ENCODE results near the gene RECK. TPM values are rescaled to one million over a fixed set of nuclear protein-coding genes. Genes with fewer than 3 reads are reported as not detected.

Gene RECK
- total RNA-seq, 5 donors from 2014 or later (not counting 1 experiment from before 2014, with no cell fraction given): 8.9 to 11.4 (median 9.9) TPM

DNA sequence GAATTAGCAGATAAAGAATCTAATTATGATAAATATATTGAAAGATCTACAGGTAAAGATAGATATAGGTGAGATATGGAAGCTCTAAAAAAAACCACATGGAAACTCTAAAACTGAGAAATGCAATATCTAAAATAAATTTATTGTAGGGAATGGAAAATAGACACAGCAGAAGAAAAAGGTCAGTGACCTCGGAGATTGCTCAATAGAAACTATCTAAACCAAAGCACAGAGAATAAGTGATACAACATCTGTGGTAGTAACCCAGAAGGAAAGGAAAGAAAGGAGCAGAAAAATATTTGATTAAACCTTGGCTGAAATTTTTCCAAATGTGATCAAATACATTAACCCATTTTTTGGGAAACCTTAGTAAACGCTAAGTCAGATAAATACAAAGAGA is 56.7 kb downstream of the RECK start:
- Mint-ChIP-seq H3K27ac (peak overlapping the region in 1 of 2 donors; percentile 91), H3K4me3 (no peak overlapping the region), H3K27me3 (no peaks in the 10 kb centered on the region), H3K9me3 (no peaks in the 10 kb centered on the region), H3K36me3 (peaks cover 3% of the 10 kb centered on the region), H3K4me1 (peaks cover 16 to 19% (median 18%) of the 10 kb centered on the region in 3 donors)
- no peaks in the 10 kb centered on the region for H3K36me3 ChIP-seq (ENCODE audit: control insufficient read depth in 2 of 2, extremely low read depth in 1 of 2, insufficient read depth in 1 of 2, low read length in 1 of 2)
- H3K4me3 ChIP-seq (ENCODE audit: control insufficient read depth in 1 of 2, extremely low read depth in 1 of 2, low read length in 1 of 2): no peak overlapping the region
- peaks cover 0 to 6% of the 10 kb centered on the region in 2 experiments for H3K4me1 ChIP-seq (ENCODE audit: control insufficient read depth in 1 of 2, extremely low read depth in 1 of 2, insufficient read depth in 2 of 2, low read length in 2 of 2)
- DNase-seq (no peak), ATAC-seq (replicated peaks in 1 of 4) (no peak)
- POLR2A ChIA-PET: interaction anchor here (0.5 to 0.6 kb wide), 2 partner anchors 11 to 940 kb away, joined by 3 to 5 read pairs; no protein-coding TSS in a partner anchor
- H3K27me3 ChIP-seq (replicated peaks in 1 of 2; ENCODE audit: control insufficient read depth in 2 of 2, extremely low read depth in 1 of 2, insufficient read depth in 2 of 2, low read length in 1 of 2): no peaks in the 10 kb centered on the region
- no peaks in the 10 kb centered on the region for H3K9me3 ChIP-seq
- no peak overlapping the region for H3K27ac ChIP-seq (ENCODE audit: low read length)
- CTCF ChIA-PET: interaction anchor here in 1 of 2 donors (1.6 kb wide), 1 partner anchor 8 kb away, joined by 7 read pairs; no protein-coding TSS in a partner anchor
- WGBS (ENCODE audit: insufficient coverage): no CpG with 5 or more reads among the region's 2 CpGs

GRCh38 chr9:36099718-36100117 is 63.0 kb downstream of the RECK start:
- Histone ChIP-seq H3K27me3 (replicated peaks in 1 of 2; ENCODE audit: control insufficient read depth in 2 of 2, extremely low read depth in 1 of 2, insufficient read depth in 2 of 2, low read length in 1 of 2) (no peaks in the 10 kb centered on the region), H3K9me3 (no peaks in the 10 kb centered on the region), H3K27ac (ENCODE audit: low read length) (no peak overlapping the region), H3K4me3 (ENCODE audit: control insufficient read depth in 1 of 2, extremely low read depth in 1 of 2, low read length in 1 of 2) (no peak overlapping the region), H3K4me1 (ENCODE audit: control insufficient read depth in 1 of 2, extremely low read depth in 1 of 2, insufficient read depth in 2 of 2, low read length in 2 of 2) (no peaks in the 10 kb centered on the region), H3K36me3 (ENCODE audit: control insufficient read depth in 2 of 2, extremely low read depth in 1 of 2, insufficient read depth in 1 of 2, low read length in 1 of 2) (no peaks in the 10 kb centered on the region)
- Mint-ChIP-seq H3K27me3 (no peaks in the 10 kb centered on the region), H3K9me3 (no peaks in the 10 kb centered on the region), H3K4me3 (no peak overlapping the region), H3K27ac (no peak overlapping the region), H3K36me3 (no peaks in the 10 kb centered on the region), H3K4me1 (peaks cover 7 to 12% (median 7%) of the 10 kb centered on the region in 3 donors)
- ATAC-seq (replicated peaks in 1 of 4) (no peak), DNase-seq (no peak)
- no CpG with 5 or more reads among the region's 1 CpG for WGBS (ENCODE audit: insufficient coverage)
- ChIA-PET POLR2A (no interaction called here), CTCF (interaction anchor here (1.2 to 7.0 kb wide), 3 partner anchors 67 to 91 kb away, joined by 3 to 87 read pairs (median 85); partner anchors contain the start of gene CCIN (in 2 of the 2))

DNA sequence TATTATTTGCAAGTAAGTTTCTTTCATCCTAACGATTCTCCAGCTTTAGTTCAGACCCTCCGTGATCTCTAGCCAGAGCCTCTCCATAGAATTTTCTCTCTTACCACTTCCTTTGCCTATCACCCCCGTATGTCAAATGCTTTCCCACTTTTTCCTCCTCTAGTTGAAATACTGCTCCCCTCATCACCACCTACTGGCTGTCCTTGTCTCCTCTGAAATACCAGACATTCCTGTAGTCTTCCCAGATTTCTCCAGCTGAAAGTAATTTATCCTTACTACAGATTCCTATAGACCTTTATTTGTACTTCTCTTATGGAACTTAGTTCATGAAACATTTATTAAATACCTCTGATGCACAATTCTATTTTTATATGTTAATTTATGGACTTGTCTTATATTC is 63.8 kb downstream of the RECK start:
- Mint-ChIP-seq H3K4me1 (peaks cover 7 to 12% (median 7%) of the 10 kb centered on the region in 3 donors), H3K9me3 (no peaks in the 10 kb centered on the region), H3K4me3 (no peak overlapping the region), H3K36me3 (peaks cover 4% of the 10 kb centered on the region), H3K27me3 (no peaks in the 10 kb centered on the region), H3K27ac (no peak overlapping the region)
- Histone ChIP-seq H3K4me3 (ENCODE audit: control insufficient read depth in 1 of 2, extremely low read depth in 1 of 2, low read length in 1 of 2) (no peak overlapping the region), H3K27me3 (replicated peaks in 1 of 2; ENCODE audit: control insufficient read depth in 2 of 2, extremely low read depth in 1 of 2, insufficient read depth in 2 of 2, low read length in 1 of 2) (no peaks in the 10 kb centered on the region), H3K9me3 (no peaks in the 10 kb centered on the region), H3K27ac (ENCODE audit: low read length) (no peak overlapping the region), H3K36me3 (ENCODE audit: control insufficient read depth in 2 of 2, extremely low read depth in 1 of 2, insufficient read depth in 1 of 2, low read length in 1 of 2) (no peaks in the 10 kb centered on the region), H3K4me1 (ENCODE audit: control insufficient read depth in 1 of 2, extremely low read depth in 1 of 2, insufficient read depth in 2 of 2, low read length in 2 of 2) (no peaks in the 10 kb centered on the region)
- POLR2A ChIA-PET: no interaction called here
- ATAC-seq (replicated peaks in 1 of 4): no peak
- 88% methylated on average over 3 of the region's 3 CpGs for WGBS (ENCODE audit: insufficient coverage)
- CTCF ChIA-PET: interaction anchor here (0.6 to 7.0 kb wide), 5 partner anchors 8 to 90 kb away, joined by 3 to 87 read pairs (median 7); partner anchors contain the start of gene CCIN (in 2 of the 2)
- no peak for DNase-seq

- WGBS (ENCODE audit: insufficient coverage): 86% methylated on average over 3 of the region's 4 CpGs
- H3K9me3 ChIP-seq: no peaks in the 10 kb centered on the region
- no peaks in the 10 kb centered on the region for H3K4me1 ChIP-seq (ENCODE audit: control insufficient read depth in 1 of 2, extremely low read depth in 1 of 2, insufficient read depth in 2 of 2, low read length in 2 of 2)
- no peaks in the 10 kb centered on the region for H3K36me3 ChIP-seq (ENCODE audit: control insufficient read depth in 2 of 2, extremely low read depth in 1 of 2, insufficient read depth in 1 of 2, low read length in 1 of 2)
- no peaks in the 10 kb centered on the region for H3K27me3 ChIP-seq (replicated peaks in 1 of 2; ENCODE audit: control insufficient read depth in 2 of 2, extremely low read depth in 1 of 2, insufficient read depth in 2 of 2, low read length in 1 of 2)
- Mint-ChIP-seq H3K9me3 (no peaks in the 10 kb centered on the region), H3K27me3 (no peaks in the 10 kb centered on the region), H3K4me3 (no peak overlapping the region), H3K27ac (no peak overlapping the region), H3K36me3 (peaks cover 4% of the 10 kb centered on the region), H3K4me1 (peaks cover 7 to 12% (median 7%) of the 10 kb centered on the region in 3 donors)
- DNase-seq (no peak), ATAC-seq (replicated peaks in 1 of 4) (no peak)
- H3K4me3 ChIP-seq (ENCODE audit: control insufficient read depth in 1 of 2, extremely low read depth in 1 of 2, low read length in 1 of 2): no peak overlapping the region
- ChIA-PET POLR2A (interaction anchor here (0.5 to 1.4 kb wide), 5 partner anchors 53 to 212 kb away, joined by 3 to 4 read pairs (median 4); partner anchors contain the start of gene CLTA (in 1 of the 2)), CTCF (interaction anchor here (0.5 to 7.0 kb wide), 31 partner anchors 9 to 421 kb away, joined by 3 to 87 read pairs (median 5); partner anchors contain the start of genes CCIN (in 2 of the 2) and CLTA (in 1 of the 2))
- no peak overlapping the region for H3K27ac ChIP-seq (ENCODE audit: low read length)
Measured at GRCh38 chr9:36101916-36102741, 65.4 kb downstream of the RECK start.

GRCh38 chr9:36102742-36103495 is 66.2 kb downstream of the RECK start:
- H3K4me1 ChIP-seq (ENCODE audit: control insufficient read depth in 1 of 2, extremely low read depth in 1 of 2, insufficient read depth in 2 of 2, low read length in 2 of 2): no peaks in the 10 kb centered on the region
- no peaks in the 10 kb centered on the region for H3K36me3 ChIP-seq (ENCODE audit: control insufficient read depth in 2 of 2, extremely low read depth in 1 of 2, insufficient read depth in 1 of 2, low read length in 1 of 2)
- H3K4me3 ChIP-seq (ENCODE audit: control insufficient read depth in 1 of 2, extremely low read depth in 1 of 2, low read length in 1 of 2): no peak overlapping the region
- H3K27ac ChIP-seq (ENCODE audit: low read length): no peak overlapping the region
- Mint-ChIP-seq H3K27me3 (no peaks in the 10 kb centered on the region), H3K4me3 (no peak overlapping the region), H3K27ac (peak overlapping the region in 1 of 2 donors; percentile 16), H3K9me3 (no peaks in the 10 kb centered on the region), H3K4me1 (peaks cover 7 to 12% (median 7%) of the 10 kb centered on the region in 3 donors), H3K36me3 (peaks cover 5% of the 10 kb centered on the region)
- 100% methylated on average over 1 of the region's 10 CpGs for WGBS (ENCODE audit: insufficient coverage)
- ATAC-seq (replicated peaks in 1 of 4) (peak; percentile 99 to 100 (median 100)), DNase-seq (peak; percentile 73 to 92 (median 85))
- H3K9me3 ChIP-seq: no peaks in the 10 kb centered on the region
- ChIA-PET CTCF (interaction anchor here (0.5 to 7.0 kb wide), 30 partner anchors 8 to 1709 kb away, joined by 3 to 87 read pairs (median 4); partner anchors contain the start of genes CCIN (in 2 of the 2) and CLTA (in 1 of the 2)), POLR2A (interaction anchor here (0.6 to 1.4 kb wide), 3 partner anchors 13 to 88 kb away, joined by 3 to 4 read pairs (median 3); partner anchors contain the start of gene CLTA (in 1 of the 2))
- H3K27me3 ChIP-seq (replicated peaks in 1 of 2; ENCODE audit: control insufficient read depth in 2 of 2, extremely low read depth in 1 of 2, insufficient read depth in 2 of 2, low read length in 1 of 2): no peaks in the 10 kb centered on the region

DNA sequence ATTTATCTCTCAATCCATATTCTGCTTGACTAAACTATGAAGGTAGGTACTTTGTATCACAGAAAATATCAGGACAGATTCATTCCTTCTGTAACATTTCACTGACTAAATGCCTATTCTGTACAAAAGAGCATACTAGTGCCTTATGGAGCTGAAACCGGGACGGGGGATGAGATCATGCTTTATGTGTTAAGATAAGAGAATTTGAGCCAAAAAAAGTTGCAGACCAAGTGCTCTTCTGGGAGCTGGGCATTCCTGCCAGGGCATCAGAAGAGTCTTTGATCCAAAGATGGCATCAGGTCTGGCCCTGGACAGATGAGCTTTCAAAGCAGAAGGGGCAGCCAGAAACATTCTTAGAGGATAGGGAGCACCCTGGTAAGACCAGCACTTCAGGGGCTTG is 72.4 kb downstream of the RECK start:
- Mint-ChIP-seq H3K9me3 (no peaks in the 10 kb centered on the region), H3K27me3 (no peaks in the 10 kb centered on the region), H3K36me3 (peaks cover 33% of the 10 kb centered on the region), H3K4me3 (no peak overlapping the region), H3K4me1 (no peaks in the 10 kb centered on the region), H3K27ac (no peak overlapping the region)
- no peak overlapping the region for H3K27ac ChIP-seq (ENCODE audit: low read length)
- POLR2A ChIA-PET: no interaction called here
- ATAC-seq (replicated peaks in 1 of 4) (no peak), DNase-seq (no peak)
- H3K36me3 ChIP-seq (ENCODE audit: control insufficient read depth in 2 of 2, extremely low read depth in 1 of 2, insufficient read depth in 1 of 2, low read length in 1 of 2): peaks cover 0 to 8% of the 10 kb centered on the region in 2 donors
- CTCF ChIA-PET: interaction anchor here in 1 of 2 donors (1.4 kb wide), 1 partner anchor 58 kb away, joined by 3 read pairs; no protein-coding TSS in a partner anchor
- WGBS (ENCODE audit: insufficient coverage): 100% methylated on average over 1 of the region's 2 CpGs
- no peaks in the 10 kb centered on the region for H3K27me3 ChIP-seq (replicated peaks in 1 of 2; ENCODE audit: control insufficient read depth in 2 of 2, extremely low read depth in 1 of 2, insufficient read depth in 2 of 2, low read length in 1 of 2)
- no peaks in the 10 kb centered on the region for H3K4me1 ChIP-seq (ENCODE audit: control insufficient read depth in 1 of 2, extremely low read depth in 1 of 2, insufficient read depth in 2 of 2, low read length in 2 of 2)
- H3K9me3 ChIP-seq: no peaks in the 10 kb centered on the region
- no peak overlapping the region for H3K4me3 ChIP-seq (ENCODE audit: control insufficient read depth in 1 of 2, extremely low read depth in 1 of 2, low read length in 1 of 2)

Data from T-cell (primary cell).